Measurements from ENCODE around the gene INF2.

DNA sequence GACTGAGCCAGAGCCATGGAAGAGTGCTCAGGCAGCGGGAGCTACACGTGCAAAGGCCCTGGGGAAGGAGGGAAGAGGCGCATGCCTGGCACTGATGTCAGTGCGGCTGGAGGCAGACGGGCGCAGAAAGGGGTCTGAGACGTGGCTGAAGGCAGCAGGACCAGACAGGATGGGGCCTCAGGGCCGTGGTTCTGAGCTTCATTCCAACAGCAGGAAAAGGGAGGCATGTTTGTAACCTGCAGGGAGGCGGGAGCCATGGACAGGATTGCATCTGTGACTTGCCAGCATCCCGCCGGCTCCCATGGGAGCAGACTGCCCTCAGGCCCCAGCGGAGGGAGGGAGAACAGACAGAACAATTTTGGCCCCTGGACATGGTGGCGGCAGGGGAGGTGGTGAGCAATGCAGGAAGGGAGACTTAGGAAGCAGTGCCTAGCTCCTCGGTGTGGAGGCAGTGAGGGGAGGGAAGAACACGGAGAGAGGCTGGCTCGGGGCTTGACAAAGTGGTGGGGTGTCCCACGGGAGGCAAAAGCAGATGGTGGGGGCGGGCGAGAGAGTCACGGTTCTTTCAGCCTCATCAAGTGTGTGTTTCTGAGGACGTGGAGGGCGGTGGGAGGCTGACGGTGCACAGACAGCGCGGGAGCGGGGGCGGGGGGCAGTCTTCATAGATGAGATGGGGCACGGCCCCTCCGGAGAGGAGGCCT lies 33.3 kb upstream of the INF2 start:
- TF ChIP-seq JUND (IDR thresholded peaks at IDR 0.05) (no peak), MAX (IDR thresholded peaks at IDR 0.05) (no peak), HNF4A (conservative IDR thresholded peaks at IDR 0.05) (no peak), SP1 (IDR thresholded peaks at IDR 0.05) (no peak), RAD21 (IDR thresholded peaks at IDR 0.05) (no peak), REST (IDR thresholded peaks at IDR 0.05) (no peak), YY1 (IDR thresholded peaks at IDR 0.05) (no peak), TAF1 (conservative IDR thresholded peaks at IDR 0.05) (no peak), GABPA (IDR thresholded peaks at IDR 0.05 in 1 of 2, conservative IDR thresholded peaks at IDR 0.05 in 1 of 2) (no peak), ZBTB33 (IDR thresholded peaks at IDR 0.05) (no peak), HNF4G (IDR thresholded peaks at IDR 0.05) (no peak)
- TF ChIP-seq, protein P1, sequence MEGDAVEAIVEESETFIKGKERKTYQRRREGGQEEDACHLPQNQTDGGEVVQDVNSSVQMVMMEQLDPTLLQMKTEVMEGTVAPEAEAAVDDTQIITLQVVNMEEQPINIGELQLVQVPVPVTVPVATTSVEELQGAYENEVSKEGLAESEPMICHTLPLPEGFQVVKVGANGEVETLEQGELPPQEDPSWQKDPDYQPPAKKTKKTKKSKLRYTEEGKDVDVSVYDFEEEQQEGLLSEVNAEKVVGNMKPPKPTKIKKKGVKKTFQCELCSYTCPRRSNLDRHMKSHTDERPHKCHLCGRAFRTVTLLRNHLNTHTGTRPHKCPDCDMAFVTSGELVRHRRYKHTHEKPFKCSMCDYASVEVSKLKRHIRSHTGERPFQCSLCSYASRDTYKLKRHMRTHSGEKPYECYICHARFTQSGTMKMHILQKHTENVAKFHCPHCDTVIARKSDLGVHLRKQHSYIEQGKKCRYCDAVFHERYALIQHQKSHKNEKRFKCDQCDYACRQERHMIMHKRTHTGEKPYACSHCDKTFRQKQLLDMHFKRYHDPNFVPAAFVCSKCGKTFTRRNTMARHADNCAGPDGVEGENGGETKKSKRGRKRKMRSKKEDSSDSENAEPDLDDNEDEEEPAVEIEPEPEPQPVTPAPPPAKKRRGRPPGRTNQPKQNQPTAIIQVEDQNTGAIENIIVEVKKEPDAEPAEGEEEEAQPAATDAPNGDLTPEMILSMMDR (IDR thresholded peaks at IDR 0.05; ENCODE audit: low read depth, low read length, missing input control): no peak
- TF ChIP-seq, protein P2, sequence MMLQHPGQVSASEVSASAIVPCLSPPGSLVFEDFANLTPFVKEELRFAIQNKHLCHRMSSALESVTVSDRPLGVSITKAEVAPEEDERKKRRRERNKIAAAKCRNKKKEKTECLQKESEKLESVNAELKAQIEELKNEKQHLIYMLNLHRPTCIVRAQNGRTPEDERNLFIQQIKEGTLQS (IDR thresholded peaks at IDR 0.05): no peak
